Tibial nerve (tissue), 4 donors: Measurements from ENCODE around the gene ARID1B.

Experiments used
- EP300 ChIP-seq, 2 donors: sonication (generic); formaldehyde crosslinking; IDR thresholded peaks; one replicate each; pipeline ENCODE4 v1.6.1; 2017; ENCODE audit warnings: antibody characterized with exemption in 2 of 2, mild to moderate bottlenecking in 1 of 2
- POLR2A ChIP-seq, 2 donors: fragments of 450-650 bp; IDR thresholded peaks; one replicate each; pipeline ENCODE4 v1.6.1; 2017; ENCODE audit warnings: antibody characterized with exemption in 2 of 2, mild to moderate bottlenecking in 2 of 2, moderate library complexity in 2 of 2
- TF ChIP-seq, protein P1 (sequence below), 5 experiments: fragments of 200-600 bp in 3 of 5; fragments of 450-650 bp in 2 of 5; sonication (generic) in 3 of 5; IDR thresholded peaks; one replicate each; pipeline ENCODE4 v1.5.1; 2016 to 2019; ENCODE audit warnings: antibody characterized with exemption in 5 of 5, mild to moderate bottlenecking in 3 of 5, moderate library complexity in 2 of 5

- TF ChIP-seq, protein P1, sequence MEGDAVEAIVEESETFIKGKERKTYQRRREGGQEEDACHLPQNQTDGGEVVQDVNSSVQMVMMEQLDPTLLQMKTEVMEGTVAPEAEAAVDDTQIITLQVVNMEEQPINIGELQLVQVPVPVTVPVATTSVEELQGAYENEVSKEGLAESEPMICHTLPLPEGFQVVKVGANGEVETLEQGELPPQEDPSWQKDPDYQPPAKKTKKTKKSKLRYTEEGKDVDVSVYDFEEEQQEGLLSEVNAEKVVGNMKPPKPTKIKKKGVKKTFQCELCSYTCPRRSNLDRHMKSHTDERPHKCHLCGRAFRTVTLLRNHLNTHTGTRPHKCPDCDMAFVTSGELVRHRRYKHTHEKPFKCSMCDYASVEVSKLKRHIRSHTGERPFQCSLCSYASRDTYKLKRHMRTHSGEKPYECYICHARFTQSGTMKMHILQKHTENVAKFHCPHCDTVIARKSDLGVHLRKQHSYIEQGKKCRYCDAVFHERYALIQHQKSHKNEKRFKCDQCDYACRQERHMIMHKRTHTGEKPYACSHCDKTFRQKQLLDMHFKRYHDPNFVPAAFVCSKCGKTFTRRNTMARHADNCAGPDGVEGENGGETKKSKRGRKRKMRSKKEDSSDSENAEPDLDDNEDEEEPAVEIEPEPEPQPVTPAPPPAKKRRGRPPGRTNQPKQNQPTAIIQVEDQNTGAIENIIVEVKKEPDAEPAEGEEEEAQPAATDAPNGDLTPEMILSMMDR (IDR thresholded peaks at IDR 0.05): no peak
- TF ChIP-seq POLR2A (IDR thresholded peaks at IDR 0.05) (no peak), EP300 (IDR thresholded peaks at IDR 0.05) (no peak)
Observed at GRCh38 chr6:157089258-157089657, 312.1 kb downstream of the ARID1B start.
